ENCODE data around the gene C12orf57.
A peak's percentile ranks its signal among the peaks of the same experiment; 100 is the strongest.

The C12orf57 gene

DNA sequence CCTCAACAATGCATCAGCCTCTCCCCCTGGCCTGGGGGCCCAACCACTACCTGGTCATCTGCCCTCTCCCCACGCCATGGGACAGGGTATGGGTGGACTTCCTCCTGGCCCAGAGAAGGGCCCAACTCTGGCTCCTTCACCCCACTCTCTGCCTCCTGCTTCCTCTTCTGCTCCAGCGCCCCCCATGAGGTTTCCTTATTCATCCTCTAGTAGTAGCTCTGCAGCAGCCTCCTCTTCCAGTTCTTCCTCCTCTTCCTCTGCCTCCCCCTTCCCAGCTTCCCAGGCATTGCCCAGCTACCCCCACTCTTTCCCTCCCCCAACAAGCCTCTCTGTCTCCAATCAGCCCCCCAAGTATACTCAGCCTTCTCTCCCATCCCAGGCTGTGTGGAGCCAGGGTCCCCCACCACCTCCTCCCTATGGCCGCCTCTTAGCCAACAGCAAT is 7.6 kb upstream of the C12orf57 start:
- peak overlapping the region; percentile 100 for H3K27ac ChIP-seq
- TF ChIP-seq CTCF (IDR thresholded peaks at IDR 0.05) (no peak), ZFX (IDR thresholded peaks at IDR 0.05; ENCODE audit: borderline replicate concordance) (no peak)

DNA sequence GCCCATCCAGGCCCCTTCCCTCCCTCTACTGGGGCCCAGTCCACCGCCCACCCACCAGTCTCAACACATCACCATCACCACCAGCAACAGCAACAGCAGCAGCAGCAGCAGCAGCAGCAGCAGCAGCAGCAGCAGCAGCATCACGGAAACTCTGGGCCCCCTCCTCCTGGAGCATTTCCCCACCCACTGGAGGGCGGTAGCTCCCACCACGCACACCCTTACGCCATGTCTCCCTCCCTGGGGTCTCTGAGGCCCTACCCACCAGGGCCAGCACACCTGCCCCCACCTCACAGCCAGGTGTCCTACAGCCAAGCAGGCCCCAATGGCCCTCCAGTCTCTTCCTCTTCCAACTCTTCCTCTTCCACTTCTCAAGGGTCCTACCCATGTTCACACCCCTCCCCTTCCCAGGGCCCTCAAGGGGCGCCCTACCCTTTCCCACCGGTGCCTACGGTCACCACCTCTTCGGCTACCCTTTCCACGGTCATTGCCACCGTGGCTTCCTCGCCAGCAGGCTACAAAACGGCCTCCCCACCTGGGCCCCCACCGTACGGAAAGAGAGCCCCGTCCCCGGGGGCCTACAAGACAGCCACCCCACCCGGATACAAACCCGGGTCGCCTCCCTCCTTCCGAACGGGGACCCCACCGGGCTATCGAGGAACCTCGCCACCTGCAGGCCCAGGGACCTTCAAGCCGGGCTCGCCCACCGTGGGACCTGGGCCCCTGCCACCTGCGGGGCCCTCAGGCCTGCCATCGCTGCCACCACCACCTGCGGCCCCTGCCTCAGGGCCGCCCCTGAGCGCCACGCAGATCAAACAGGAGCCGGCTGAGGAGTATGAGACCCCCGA is 7.0 kb upstream of the C12orf57 start:
- peak overlapping the region; percentile 100 for H3K27ac ChIP-seq
- TF ChIP-seq CTCF (IDR thresholded peaks at IDR 0.05) (no peak), ZFX (IDR thresholded peaks at IDR 0.05; ENCODE audit: borderline replicate concordance) (no peak)

GRCh38 chr12:6937481-6938352 is 6.1 kb upstream of the C12orf57 start:
- peak; percentile 100 for TF ChIP-seq CTCF (IDR thresholded peaks at IDR 0.05)
- no peak for TF ChIP-seq ZFX (IDR thresholded peaks at IDR 0.05; ENCODE audit: borderline replicate concordance)
- peak overlapping the region; percentile 100 for H3K27ac ChIP-seq

DNA sequence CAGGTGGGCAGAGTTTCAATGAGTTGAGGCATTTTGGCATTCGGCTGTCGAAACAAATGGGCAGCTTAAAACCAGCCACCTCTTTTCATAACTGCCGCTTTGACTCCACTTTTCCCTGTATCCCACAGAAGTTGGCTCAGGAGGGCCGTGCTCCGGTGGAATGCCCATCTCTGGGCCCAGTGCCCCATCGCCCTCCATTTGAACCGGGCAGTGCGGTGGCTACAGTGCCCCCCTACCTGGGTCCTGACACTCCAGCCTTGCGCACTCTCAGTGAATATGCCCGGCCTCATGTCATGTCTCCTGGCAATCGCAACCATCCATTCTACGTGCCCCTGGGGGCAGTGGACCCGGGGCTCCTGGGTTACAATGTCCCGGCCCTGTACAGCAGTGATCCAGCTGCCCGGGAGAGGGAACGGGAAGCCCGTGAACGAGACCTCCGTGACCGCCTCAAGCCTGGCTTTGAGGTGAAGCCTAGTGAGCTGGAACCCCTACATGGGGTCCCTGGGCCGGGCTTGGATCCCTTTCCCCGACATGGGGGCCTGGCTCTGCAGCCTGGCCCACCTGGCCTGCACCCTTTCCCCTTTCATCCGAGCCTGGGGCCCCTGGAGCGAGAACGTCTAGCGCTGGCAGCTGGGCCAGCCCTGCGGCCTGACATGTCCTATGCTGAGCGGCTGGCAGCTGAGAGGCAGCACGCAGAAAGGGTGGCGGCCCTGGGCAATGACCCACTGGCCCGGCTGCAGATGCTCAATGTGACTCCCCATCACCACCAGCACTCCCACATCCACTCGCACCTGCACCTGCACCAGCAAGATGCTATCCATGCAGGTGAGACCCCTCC is 5.2 kb upstream of the C12orf57 start:
- H3K27ac ChIP-seq, result peak overlapping the region; percentile 100
- TF ChIP-seq CTCF (IDR thresholded peaks at IDR 0.05) (peak; percentile 78), ZFX (IDR thresholded peaks at IDR 0.05; ENCODE audit: borderline replicate concordance) (no peak)

DNA sequence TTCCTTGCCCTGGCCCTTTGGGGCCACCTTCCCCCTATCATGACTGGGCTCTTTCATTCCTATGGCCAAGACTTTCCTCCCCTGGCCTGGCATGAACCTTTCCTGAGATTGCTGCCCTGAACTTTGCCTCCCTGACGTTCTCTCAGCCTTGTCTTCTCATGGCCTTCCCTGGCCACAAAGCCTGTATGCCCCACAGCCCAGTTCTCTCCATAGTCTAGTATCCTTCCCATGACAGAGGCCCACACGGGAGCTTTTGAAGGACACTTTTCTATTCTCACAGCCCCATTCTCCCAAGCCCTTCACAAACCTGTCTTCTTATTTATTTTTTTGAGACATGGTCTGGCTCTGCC is 4.7 kb upstream of the C12orf57 start:
- peak overlapping the region; percentile 100 for H3K27ac ChIP-seq
- no peak for TF ChIP-seq ZFX (IDR thresholded peaks at IDR 0.05; ENCODE audit: borderline replicate concordance)
- no peak for TF ChIP-seq CTCF (IDR thresholded peaks at IDR 0.05)

DNA sequence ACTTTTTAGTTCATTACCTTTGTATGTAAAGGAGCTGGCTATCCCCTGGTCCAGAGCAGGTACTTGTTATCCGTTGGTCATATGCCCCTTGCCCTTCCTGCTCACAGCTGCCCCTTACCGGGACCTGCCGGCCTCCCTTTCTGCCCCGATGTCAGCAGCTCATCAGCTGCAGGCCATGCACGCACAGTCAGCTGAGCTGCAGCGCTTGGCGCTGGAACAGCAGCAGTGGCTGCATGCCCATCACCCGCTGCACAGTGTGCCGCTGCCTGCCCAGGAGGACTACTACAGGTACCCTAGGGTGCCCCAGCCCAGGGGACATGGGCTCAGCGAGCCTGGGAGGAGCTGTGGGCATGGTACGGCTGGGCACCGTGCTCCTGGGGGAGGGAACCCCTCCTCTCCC is 2.6 kb upstream of the C12orf57 start:
- TF ChIP-seq ZFX (IDR thresholded peaks at IDR 0.05; ENCODE audit: borderline replicate concordance), result no peak
- no peak for TF ChIP-seq CTCF (IDR thresholded peaks at IDR 0.05)
- H3K27ac ChIP-seq, result peak overlapping the region; percentile 100
